MM.1S (cell line): ENCODE data around the gene SPDYE4.

Experiments used
- DNase-seq: peaks from one replicate; pipeline ENCODE4 v3.0.0-alpha.2; 2015
- H2AFZ ChIP-seq: fragments of 300-600 bp; sonication (generic); 2 replicates; pipeline ENCODE4 v1.6.0; 2016; ENCODE audit warnings: antibody characterized with exemption, low read length
- H3F3A ChIP-seq: fragments of 300-600 bp; sonication (generic); 2 replicates; pipeline ENCODE4 v1.6.1; 2016; ENCODE audit warnings: mild to moderate bottlenecking, antibody characterized with exemption, low read length, moderate library complexity, mixed read lengths; ENCODE audit not compliant: insufficient read depth
- H3K27ac ChIP-seq: fragments of 300-600 bp; sonication (generic); 2 replicates; pipeline ENCODE4 v1.5.1; 2016; ENCODE audit warnings: mild to moderate bottlenecking, low read length
- H3K27me3 ChIP-seq: fragments of 300-600 bp; sonication (generic); replicated peaks from 2 replicates; pipeline ENCODE4 v1.6.0; 2016; ENCODE audit warnings: low read length; ENCODE audit not compliant: insufficient read depth
- H3K36me3 ChIP-seq: fragments of 300-600 bp; sonication (generic); replicated peaks from 2 replicates; pipeline ENCODE4 v1.6.1; 2016; ENCODE audit warnings: mild to moderate bottlenecking, low read length, mixed read lengths; ENCODE audit not compliant: insufficient read depth
- H3K4me1 ChIP-seq: fragments of 300-600 bp; sonication (generic); 2 replicates; pipeline ENCODE4 v1.6.1; 2016; ENCODE audit warnings: low read length, mixed read lengths
- H3K4me2 ChIP-seq: fragments of 300-600 bp; sonication (generic); 2 replicates; pipeline ENCODE4 v1.6.0; 2016; ENCODE audit warnings: low read depth, low read length
- H3K4me3 ChIP-seq: fragments of 300-600 bp; sonication (generic); 2 replicates; pipeline ENCODE4 v1.5.1; 2016; ENCODE audit warnings: low read length, mixed read lengths
- H3K79me2 ChIP-seq: fragments of 300-600 bp; sonication (generic); 2 replicates; pipeline ENCODE4 v1.6.1; 2016; ENCODE audit warnings: mixed run types, low read length, mixed read lengths
- H3K9ac ChIP-seq: fragments of 300-600 bp; sonication (generic); 2 replicates; pipeline ENCODE4 v1.6.1; 2016; ENCODE audit warnings: low read length, mixed read lengths
- H3K9me2 ChIP-seq: fragments of 300-600 bp; sonication (generic); replicated peaks from 2 replicates; pipeline ENCODE4 v1.6.1; 2016; ENCODE audit warnings: mild to moderate bottlenecking, low read length, mixed read lengths; ENCODE audit not compliant: insufficient read depth
- H3K9me3 ChIP-seq: fragments of 300-600 bp; sonication (generic); replicated peaks from 2 replicates; pipeline ENCODE4 v1.6.1; 2016; ENCODE audit warnings: mild to moderate bottlenecking, low read length, mixed read lengths; ENCODE audit not compliant: insufficient read depth
- H4K20me1 ChIP-seq: fragments of 300-600 bp; sonication (generic); 2 replicates; pipeline ENCODE4 v1.6.1; 2016; ENCODE audit warnings: mild to moderate bottlenecking, low read length, moderate library complexity, mixed read lengths; ENCODE audit not compliant: insufficient read depth
- CTCF ChIP-seq: fragments of 300-600 bp; sonication (generic); IDR thresholded peaks from 2 replicates; pipeline ENCODE4 v1.5.1; 2016; ENCODE audit warnings: antibody characterized with exemption, low read length, mixed read lengths
- EZH2 ChIP-seq: fragments of 300-600 bp; sonication (generic); optimal IDR thresholded peaks from 2 replicates; pipeline ENCODE3; 2017; ENCODE audit warnings: low read depth, mild to moderate bottlenecking, antibody characterized with exemption, low read length, mixed read lengths
- EZH2phosphoT487 ChIP-seq: fragments of 300-600 bp; sonication (generic); IDR thresholded peaks from 2 replicates; pipeline ENCODE4 v1.6.1; 2018; ENCODE audit warnings: antibody characterized with exemption, low read length

Gene SPDYE4

GRCh38 chr17:8709006-8709405 is 49.3 kb downstream of the SPDYE4 start:
- Histone ChIP-seq H3K9me2 (no peaks in the 10 kb centered on the region), H3K36me3 (no peaks in the 10 kb centered on the region), H3K79me2 (no peaks in the 10 kb centered on the region), H3K9ac (no peak overlapping the region), H3K4me2 (no peak overlapping the region), H3K27me3 (no peaks in the 10 kb centered on the region), H3K4me3 (no peak overlapping the region), H3K9me3 (no peaks in the 10 kb centered on the region), H3F3A (no peaks in the 10 kb centered on the region), H4K20me1 (no peaks in the 10 kb centered on the region), H3K27ac (no peak overlapping the region), H2AFZ (no peak overlapping the region), H3K4me1 (no peaks in the 10 kb centered on the region)
- no peak for TF ChIP-seq EZH2phosphoT487
- TF ChIP-seq CTCF, result no peak
- no peak for TF ChIP-seq EZH2
- DNase-seq, result no peak

GRCh38 chr17:8708025-8708461 is 50.3 kb downstream of the SPDYE4 start:
- no peaks in the 10 kb centered on the region for H3K9me2 ChIP-seq
- H3K4me1 ChIP-seq, result no peaks in the 10 kb centered on the region
- H3K27ac ChIP-seq, result no peak overlapping the region
- H2AFZ ChIP-seq, result no peak overlapping the region
- H3K79me2 ChIP-seq, result no peaks in the 10 kb centered on the region
- no peaks in the 10 kb centered on the region for H3F3A ChIP-seq
- no peaks in the 10 kb centered on the region for H4K20me1 ChIP-seq
- H3K4me2 ChIP-seq, result no peak overlapping the region
- H3K9ac ChIP-seq, result no peak overlapping the region
- TF ChIP-seq CTCF, result no peak
- no peak for TF ChIP-seq EZH2
- no peak for TF ChIP-seq EZH2phosphoT487
- no peaks in the 10 kb centered on the region for H3K36me3 ChIP-seq
- DNase-seq, result no peak
- H3K4me3 ChIP-seq, result no peak overlapping the region
- H3K27me3 ChIP-seq, result no peaks in the 10 kb centered on the region
- no peaks in the 10 kb centered on the region for H3K9me3 ChIP-seq

GRCh38 chr17:8707332-8708024 is 50.9 kb downstream of the SPDYE4 start:
- Histone ChIP-seq H4K20me1 (no peaks in the 10 kb centered on the region), H3K79me2 (no peaks in the 10 kb centered on the region), H2AFZ (no peak overlapping the region), H3K9me2 (no peaks in the 10 kb centered on the region), H3K27ac (no peak overlapping the region), H3K4me3 (no peak overlapping the region), H3K4me2 (no peak overlapping the region), H3K27me3 (no peaks in the 10 kb centered on the region), H3K9me3 (no peaks in the 10 kb centered on the region), H3F3A (no peaks in the 10 kb centered on the region), H3K4me1 (no peaks in the 10 kb centered on the region), H3K9ac (no peak overlapping the region), H3K36me3 (no peaks in the 10 kb centered on the region)
- no peak for TF ChIP-seq EZH2
- TF ChIP-seq CTCF, result no peak
- no peak for TF ChIP-seq EZH2phosphoT487
- DNase-seq, result no peak
